ENCODE measurements around the gene MRPL53. TPM values are rescaled to one million over a fixed set of nuclear protein-coding genes. Genes with fewer than 3 reads are reported as not detected.

MRPL53 gene
- total and polyA plus RNA-seq, 2 of the 13 experiments (the other 11 are each of a cell fraction or from before 2014, with no cell fraction given), result 34.3 to 51.9 TPM

- TF ChIP-seq HMGXB3 (CRISPR knock-in tag; IDR thresholded peaks at IDR 0.05; ENCODE audit: borderline replicate concordance) (peak; percentile 44), ZHX1 (CRISPR knock-in tag; IDR thresholded peaks at IDR 0.05; ENCODE audit: low read depth) (peak; percentile 13; the same call in 1 of the 2 replicates), ZBTB2 (CRISPR knock-in tag; IDR thresholded peaks at IDR 0.05; ENCODE audit: low read depth) (no peak), ZNF772 (CRISPR knock-in tag; IDR thresholded peaks at IDR 0.05) (peak; percentile 96), ZNF597 (CRISPR knock-in tag; IDR thresholded peaks at IDR 0.05) (no peak), MXI1 (IDR thresholded peaks at IDR 0.05; ENCODE audit: borderline replicate concordance, low read depth, low read length) (peak; percentile 79; the same call in 1 of the 3 replicates), HMGA1 (CRISPR knock-in tag; conservative IDR thresholded peaks at IDR 0.05) (no peak), SMARCE1 (IDR thresholded peaks at IDR 0.05; ENCODE audit: borderline replicate concordance) (no peak), ZSCAN9 (CRISPR knock-in tag; IDR thresholded peaks at IDR 0.05; ENCODE audit: borderline replicate concordance) (peak; percentile 62; the same call in 1 of the 2 replicates), FOXA3 (CRISPR knock-in tag; IDR thresholded peaks at IDR 0.05) (peak; percentile 75), SOX6 (IDR thresholded peaks at IDR 0.05) (no peak), SOX6 (CRISPR knock-in tag; IDR thresholded peaks at IDR 0.05) (peak; percentile 80), GATAD2A (CRISPR knock-in tag; IDR thresholded peaks at IDR 0.05) (no peak; the same call in 1 of the 2 replicates), ZNF180 (CRISPR knock-in tag; IDR thresholded peaks at IDR 0.05; ENCODE audit: borderline replicate concordance, low read depth) (no peak; the same call in 1 of the 2 replicates), ZMAT5 (CRISPR knock-in tag; IDR thresholded peaks at IDR 0.05; ENCODE audit: borderline replicate concordance, low read depth) (no peak), ZNF713 (CRISPR knock-in tag; IDR thresholded peaks at IDR 0.05) (no peak), ZNF296 (CRISPR knock-in tag; conservative IDR thresholded peaks at IDR 0.05) (no peak), ZNF737 (CRISPR knock-in tag; IDR thresholded peaks at IDR 0.05; ENCODE audit: borderline replicate concordance) (no peak), FOSL2 (CRISPR knock-in tag; IDR thresholded peaks at IDR 0.05) (peak; percentile 44), GTF3A (CRISPR knock-in tag; conservative IDR thresholded peaks at IDR 0.05) (peak; percentile 89)
Observed at GRCh38 chr2:74507145-74507925, 34.9 kb upstream of the MRPL53 start, which contains the start of gene PCGF1 (continued).

All from HepG2 (cell line).